Endometrial microvascular endothelial cells (primary cell): ENCODE results near the gene EEF1G. TPM values are rescaled to one million over a fixed set of nuclear protein-coding genes. Genes with fewer than 3 reads are reported as not detected.

Experiments
- in situ Hi-C: cut with HindIII; loops from 2 replicates; pipeline ENCODE4 v1.10.0; 2017; ENCODE audit warnings: low sequenced_read_pairs, low pct_unique_long_range_greater_than_20kb; ENCODE audit errors: inconsistent ontology term
- total RNA-seq: library from RNA; depleted of rRNA; stranded (reverse); fragments of >200 nt; gene quantifications from one replicate; pipeline ENCODE4 v1.2.3, GENCODE V29; 2015; ENCODE audit errors: inconsistent ontology term

The EEF1G gene
- total RNA-seq, 1 donor from 2014 or later: 1,762 TPM

GRCh38 chr11:62560566-62561103, 13.1 kb downstream of the EEF1G start:
- in situ Hi-C loops: loop anchor here (25.0 kb wide), 2 partner anchors 102 to 123 kb away; partner anchors contain the start of genes C11orf98, CSKMT, INTS5 and LBHD1

GRCh38 chr11:62559626-62560025, 14.1 kb downstream of the EEF1G start:
- in situ Hi-C loops: loop anchor here (25.0 kb wide), 2 partner anchors 103 to 122 kb away; partner anchors contain the start of genes C11orf98, CSKMT, INTS5 and LBHD1

GRCh38 chr11:62559204-62559603, 14.5 kb downstream of the EEF1G start:
- in situ Hi-C loops: loop anchor here (25.0 kb wide), 2 partner anchors 103 to 122 kb away; partner anchors contain the start of genes C11orf98, CSKMT, INTS5 and LBHD1

- in situ Hi-C loops: loop anchor here (25.0 kb wide), 2 partner anchors 104 to 121 kb away; partner anchors contain the start of genes C11orf98, CSKMT, INTS5 and LBHD1
These were observed 15.0 kb downstream of the EEF1G start for GRCh38 chr11:62558669-62559068.

- in situ Hi-C loops: loop anchor here (25.0 kb wide), 2 partner anchors 105 to 120 kb away; partner anchors contain the start of genes C11orf98, CSKMT, INTS5 and LBHD1
These were observed 16.6 kb downstream of the EEF1G start for GRCh38 chr11:62556875-62557631.

- in situ Hi-C loops: loop anchor here (25.0 kb wide), 2 partner anchors 106 to 119 kb away; partner anchors contain the start of genes C11orf98, CSKMT, INTS5 and LBHD1
These were observed 17.4 kb downstream of the EEF1G start for GRCh38 chr11:62556108-62556874.

GRCh38 chr11:62555464-62556107, 18.1 kb downstream of the EEF1G start:
- in situ Hi-C loops: loop anchor here (25.0 kb wide), 2 partner anchors 107 to 118 kb away; partner anchors contain the start of genes C11orf98, CSKMT, INTS5 and LBHD1

GRCh38 chr11:62554387-62555167, 19.1 kb downstream of the EEF1G start:
- in situ Hi-C loops: loop anchor here (25.0 kb wide), 2 partner anchors 108 to 117 kb away; partner anchors contain the start of genes C11orf98, CSKMT, INTS5 and LBHD1

GRCh38 chr11:62553839-62554361, 19.8 kb downstream of the EEF1G start:
- in situ Hi-C loops: loop anchor here (25.0 kb wide), 2 partner anchors 108 to 117 kb away; partner anchors contain the start of genes C11orf98, CSKMT, INTS5 and LBHD1

- in situ Hi-C loops: loop anchor here (25.0 kb wide), 2 partner anchors 109 to 116 kb away; partner anchors contain the start of genes C11orf98, CSKMT, INTS5 and LBHD1
These were observed 20.4 kb downstream of the EEF1G start for GRCh38 chr11:62553080-62553838.

GRCh38 chr11:62552485-62553079, 21.1 kb downstream of the EEF1G start:
- in situ Hi-C loops: loop anchor here (25.0 kb wide), 2 partner anchors 110 to 115 kb away; partner anchors contain the start of genes C11orf98, CSKMT, INTS5 and LBHD1

- in situ Hi-C loops: loop anchor here (25.0 kb wide), 2 partner anchors 112 to 113 kb away; partner anchors contain the start of genes C11orf98, CSKMT, INTS5 and LBHD1
These were observed 23.2 kb downstream of the EEF1G start for GRCh38 chr11:62550478-62550877.

GRCh38 chr11:62548545-62549335, 25.0 kb downstream of the EEF1G start:
- in situ Hi-C loops: no loop called here

- in situ Hi-C loops: no loop called here
These were observed 25.9 kb downstream of the EEF1G start for GRCh38 chr11:62547691-62548281.
